ENCODE results near the gene AGPS.
A peak's percentile ranks its signal among the peaks of the same experiment; 100 is the strongest.
"Not testable (repeated sequence)": the region's sequence is repeated elsewhere in the genome, so short reads cannot be mapped to it uniquely, and the experiment has no call there.

Gene AGPS

GRCh38 chr2:177478029-177478428 is 85.5 kb downstream of the AGPS start:
- FAIRE-seq, result no peak

- no peak for FAIRE-seq
Observed at GRCh38 chr2:177478907-177479306, 86.3 kb downstream of the AGPS start.

GRCh38 chr2:177482195-177482594 is 89.6 kb downstream of the AGPS start:
- FAIRE-seq, result peak; percentile 45

- no peak for FAIRE-seq
Observed at GRCh38 chr2:177483531-177483930, 91.0 kb downstream of the AGPS start.

GRCh38 chr2:177484180-177484795 is 91.7 kb downstream of the AGPS start:
- no peak for FAIRE-seq

GRCh38 chr2:177485657-177486056 is 93.1 kb downstream of the AGPS start:
- not testable (repeated sequence) for FAIRE-seq

GRCh38 chr2:177489719-177490301 is 97.2 kb downstream of the AGPS start:
- peak; percentile 95 for FAIRE-seq

- peak; percentile 13 for FAIRE-seq
Observed at GRCh38 chr2:177495945-177496344, 103.4 kb downstream of the AGPS start.

GRCh38 chr2:177496921-177497320 is 104.3 kb downstream of the AGPS start:
- no peak for FAIRE-seq

- no peak for FAIRE-seq
Observed at GRCh38 chr2:177501186-177501585, 108.6 kb downstream of the AGPS start.

GRCh38 chr2:177506505-177506904 is 113.9 kb downstream of the AGPS start:
- no peak for FAIRE-seq

- peak; percentile 59 for FAIRE-seq
Observed at GRCh38 chr2:177506998-177507397, 114.4 kb downstream of the AGPS start.

GRCh38 chr2:177516824-177517544 is 124.4 kb downstream of the AGPS start:
- peak; percentile 53 for FAIRE-seq

GRCh38 chr2:177518754-177519153 is 126.2 kb downstream of the AGPS start:
- FAIRE-seq, result no peak

- no peak for FAIRE-seq
Observed at GRCh38 chr2:177519534-177520115, 127.1 kb downstream of the AGPS start.

- FAIRE-seq, result no peak
Observed at GRCh38 chr2:177520324-177520723, 127.8 kb downstream of the AGPS start.

- no peak for FAIRE-seq
Observed at GRCh38 chr2:177523781-177524180, 131.2 kb downstream of the AGPS start.

GRCh38 chr2:177525351-177525924 is 132.9 kb downstream of the AGPS start:
- FAIRE-seq, result no peak

- FAIRE-seq, result no peak
Observed at GRCh38 chr2:177528351-177528933, 135.9 kb downstream of the AGPS start.

GRCh38 chr2:177529166-177529565 is 136.6 kb downstream of the AGPS start:
- no peak for FAIRE-seq

- FAIRE-seq, result no peak
Observed at GRCh38 chr2:177530561-177530960, 138.0 kb downstream of the AGPS start.

- FAIRE-seq, result no peak
Observed at GRCh38 chr2:177531706-177532105, 139.1 kb downstream of the AGPS start.

GRCh38 chr2:177532567-177532966 is 140.0 kb downstream of the AGPS start:
- FAIRE-seq, result no peak

Data from G401.6 (cell line).